Adrenal gland (tissue), 12 donors: ENCODE measurements around the gene CAMTA2. TPM values are rescaled to one million over a fixed set of nuclear protein-coding genes. Genes with fewer than 3 reads are reported as not detected.

Source experiments
- DNase-seq, 7 donors: peaks; one replicate each; pipeline ENCODE4 v3.0.0-alpha.2; 2019 to 2020
- H3K27ac ChIP-seq, 5 donors: fragments of 200-600 bp; sonication (generic) in 4 of 5; 1 replicate in 3 of 5; 2 replicates in 2 of 5; pipeline versions ENCODE4 v1.5.1 to v1.8.0; 2016 to 2020; ENCODE audit warnings: mild to moderate bottlenecking in 1 of 5
- H3K27me3 ChIP-seq: fragments of 200-600 bp; 2 replicates; pipeline ENCODE4 v1.8.0; 2021
- H3K36me3 ChIP-seq, 2 donors: fragments of 200-600 bp; replicated peaks in 1 of 2; 1 replicate in 1 of 2; 2 replicates in 1 of 2; pipeline versions ENCODE4 v1.5.1 to v1.8.0; 2018 to 2022
- H3K4me1 ChIP-seq, 2 donors: fragments of 200-600 bp; replicated peaks in 1 of 2; 1 replicate in 1 of 2; 2 replicates in 1 of 2; pipeline versions ENCODE4 v1.5.1 to v1.8.0; 2018 to 2021
- H3K4me3 ChIP-seq, 4 donors: fragments of 200-600 bp; sonication (generic) in 3 of 4; one replicate each; pipeline ENCODE4 v1.5.1; 2016 to 2018
- H3K9me3 ChIP-seq, 3 donors: fragments of 200-600 bp; sonication (generic) in 1 of 3; replicated peaks in 1 of 3; 1 replicate in 2 of 3; 2 replicates in 1 of 3; pipeline versions ENCODE4 v1.5.1 to v1.8.0; 2016 to 2021
- POLR2A ChIP-seq, 2 donors: fragments of 450-650 bp; IDR thresholded peaks; one replicate each; pipeline ENCODE4 v1.6.1; 2017; ENCODE audit warnings: antibody characterized with exemption in 2 of 2, mild to moderate bottlenecking in 2 of 2, moderate library complexity in 1 of 2
- WGBS, 4 donors: extraction: QIAGEN DNeasy Blood & Tissue Kit in 2 of 4; methylation state at CpG; one replicate each; pipeline versions ENCODE4 v1.1.5 to v1.1.7; 2013 to 2017; 5-methylcytosine and 5-hydroxymethylcytosine counted together
- intact Hi-C, 2 donors: fragments of 100-400 bp; cut with DNase I; formaldehyde crosslinking; loops; one replicate each; pipeline versions ENCODE4 v1.14.1 to v1.15.0; 2022 to 2023
- polyA plus RNA-seq, 3 donors: library from polyadenylated mRNA; stranded (reverse); fragments of 200-250 nt in 2 of 3; fragments of 350-450 nt in 1 of 3; fragmentation: Illumina TruSeq in 1 of 3; extraction: RNeasy Lipid Tissue Mini Kit (QIAGEN cat#74804) in 1 of 3; gene quantifications; one replicate each; pipeline ENCODE4 v1.2.3, GENCODE V29; 2013 to 2014
- total RNA-seq, 9 donors: library from RNA; depleted of rRNA in 4 of 9; stranded (reverse); fragments of >200 nt in 4 of 9; fragments of 120-200 nt in 1 of 9; fragmentation: NEBNext Ultra II Directional in 1 of 9; extraction: Animal tissue kit (Norgen Biotek cat#: 25700) in 1 of 9; gene quantifications; one replicate each; pipeline versions ENCODE4 v1.1.0 to v1.2.4, GENCODE V29; 2013 to 2023
- TF ChIP-seq, protein P1 (sequence below), 6 experiments: fragments of 450-650 bp in 4 of 6; fragments of 200-600 bp in 2 of 6; sonication (generic) in 1 of 6; IDR thresholded peaks; 1 replicate in 5 of 6; 2 replicates in 1 of 6; pipeline versions ENCODE4 v1.5.1 to v1.8.0; 2016 to 2021; ENCODE audit warnings: antibody characterized with exemption in 6 of 6, mild to moderate bottlenecking in 2 of 6, moderate library complexity in 1 of 6
- donor health status: healthy with polysubstance abuse.
- donor health status: Bipolar disorder and iron deficiency.
- donor health status: DM: yes; HTN: yes; CAD: no.
- donor health status: DM: no; HTN: no; CAD: no.
- donor health status: DM: no; HTN: no; CAD: no.
- donor health status: DM: yes; HTN: yes; CAD: no.

Gene CAMTA2
- total and polyA plus RNA-seq, 12 donors: 6.9 to 190 (median 32.6) TPM

DNA sequence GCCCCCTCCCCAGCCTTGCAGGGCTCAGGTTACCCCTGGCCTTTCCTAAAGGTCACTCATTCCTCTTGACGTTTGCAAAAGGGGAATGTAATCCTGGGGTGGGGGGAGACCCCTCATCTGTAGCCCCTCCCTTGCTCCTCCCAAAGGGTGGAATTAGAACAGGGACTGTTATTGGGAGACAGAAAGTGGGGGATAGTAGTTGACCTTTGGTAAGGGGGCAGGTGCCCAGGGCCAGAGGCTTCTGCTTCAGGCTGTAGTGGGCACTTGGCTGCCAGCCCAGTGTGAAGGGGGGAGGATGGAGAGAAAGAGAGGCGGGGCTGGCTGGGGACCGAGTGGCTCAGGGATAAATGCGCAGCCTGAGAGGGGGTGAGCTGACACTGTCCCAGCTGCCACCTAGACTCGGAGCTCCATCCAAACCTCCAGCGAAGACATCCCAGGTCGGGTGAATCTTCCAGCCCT is 36.7 kb downstream of the CAMTA2 start, which contains the start of gene ENO3:
ENO3 (plus strand) TSS at position 374 of the 459 bp plus-strand sequence. CDS start 711 bp downstream, outside the sequence.
- Histone ChIP-seq H3K4me3 (peak within 1 kb of the TSS in 2 of 4 donors; percentile 85 to 98), H3K27ac (peak within 1 kb of the TSS in 4 of 5 donors; percentile 92 to 99 (median 98)), H3K27me3 (no peaks in the 10 kb centered on the region), H3K36me3 (peaks cover 0 to 10% of the 10 kb centered on the region in 2 donors), H3K4me1 (peaks cover 18 to 25% of the 10 kb centered on the region in 2 donors), H3K9me3 (no peaks in the 10 kb centered on the region)
- WGBS, 4 donors: 42 to 53% (median 48%) methylated on average over 7 of the region's 7 CpGs
- intact Hi-C loops: no loop called here
- DNase-seq: peak in 1 of 7 donors; percentile 42
- TF ChIP-seq, protein P1, sequence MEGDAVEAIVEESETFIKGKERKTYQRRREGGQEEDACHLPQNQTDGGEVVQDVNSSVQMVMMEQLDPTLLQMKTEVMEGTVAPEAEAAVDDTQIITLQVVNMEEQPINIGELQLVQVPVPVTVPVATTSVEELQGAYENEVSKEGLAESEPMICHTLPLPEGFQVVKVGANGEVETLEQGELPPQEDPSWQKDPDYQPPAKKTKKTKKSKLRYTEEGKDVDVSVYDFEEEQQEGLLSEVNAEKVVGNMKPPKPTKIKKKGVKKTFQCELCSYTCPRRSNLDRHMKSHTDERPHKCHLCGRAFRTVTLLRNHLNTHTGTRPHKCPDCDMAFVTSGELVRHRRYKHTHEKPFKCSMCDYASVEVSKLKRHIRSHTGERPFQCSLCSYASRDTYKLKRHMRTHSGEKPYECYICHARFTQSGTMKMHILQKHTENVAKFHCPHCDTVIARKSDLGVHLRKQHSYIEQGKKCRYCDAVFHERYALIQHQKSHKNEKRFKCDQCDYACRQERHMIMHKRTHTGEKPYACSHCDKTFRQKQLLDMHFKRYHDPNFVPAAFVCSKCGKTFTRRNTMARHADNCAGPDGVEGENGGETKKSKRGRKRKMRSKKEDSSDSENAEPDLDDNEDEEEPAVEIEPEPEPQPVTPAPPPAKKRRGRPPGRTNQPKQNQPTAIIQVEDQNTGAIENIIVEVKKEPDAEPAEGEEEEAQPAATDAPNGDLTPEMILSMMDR (IDR thresholded peaks at IDR 0.05): no peak
- no peak for TF ChIP-seq POLR2A (IDR thresholded peaks at IDR 0.05)

DNA sequence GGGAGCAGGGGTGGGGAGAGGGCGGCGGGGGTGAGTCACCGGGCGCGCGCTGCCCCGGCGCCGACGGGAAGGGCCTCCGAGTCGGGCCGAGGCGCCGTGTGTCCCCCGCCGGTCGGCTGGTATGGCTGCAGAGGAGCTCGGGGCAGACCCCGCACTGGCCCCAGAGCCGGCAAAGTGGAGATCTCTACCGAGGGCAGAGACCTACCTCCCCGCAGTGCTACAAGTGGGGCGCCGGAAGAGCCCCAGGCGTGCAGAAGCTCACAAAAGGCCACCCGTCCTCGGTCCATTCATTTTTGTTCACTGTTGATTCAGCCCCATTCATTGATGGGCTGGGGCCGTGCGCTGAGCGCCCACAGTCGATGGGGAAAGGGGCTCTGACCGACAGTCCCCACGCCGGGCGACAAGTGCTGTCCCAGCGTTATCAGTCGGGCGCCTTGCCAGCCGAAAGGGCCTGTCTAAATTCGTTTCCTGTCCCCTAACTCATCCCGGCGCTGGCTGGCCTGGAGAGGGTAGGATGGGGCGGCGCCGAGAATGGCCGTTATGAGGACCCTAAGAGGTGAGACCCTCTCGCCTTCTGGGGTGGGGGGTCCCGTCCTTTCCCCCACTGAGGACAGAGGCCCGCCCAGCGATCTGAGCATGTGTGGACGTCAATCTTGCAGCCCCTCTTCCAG is 37.3 kb downstream of the CAMTA2 start:
- Histone ChIP-seq H3K27me3 (no peaks in the 10 kb centered on the region), H3K9me3 (no peaks in the 10 kb centered on the region), H3K4me3 (peak overlapping the region in 2 of 4 donors; percentile 85 to 98), H3K36me3 (peaks cover 0 to 16% of the 10 kb centered on the region in 2 donors), H3K4me1 (peaks cover 24 to 31% of the 10 kb centered on the region in 2 donors), H3K27ac (peak overlapping the region in 4 of 5 donors; percentile 92 to 99 (median 98))
- intact Hi-C loops: no loop called here
- WGBS, 4 donors: 0 to 12% (median 6%) methylated on average over 9 to 52 of the region's 52 CpGs
- peak; percentile 22 to 39 for TF ChIP-seq POLR2A (IDR thresholded peaks at IDR 0.05)
- TF ChIP-seq, protein P1 (IDR thresholded peaks at IDR 0.05): no peak
- DNase-seq: peak; percentile 59 to 87 (median 81)

GRCh38 chr17:4949321-4950074 is 38.0 kb downstream of the CAMTA2 start:
- peak in 1 of 2 donors; percentile 37 for TF ChIP-seq POLR2A (IDR thresholded peaks at IDR 0.05)
- TF ChIP-seq, protein P1 (IDR thresholded peaks at IDR 0.05): no peak
- peak overlapping the region; percentile 83 to 99 (median 96) for H3K27ac ChIP-seq
- peaks cover 30 to 38% of the 10 kb centered on the region in 2 donors for H3K4me1 ChIP-seq
- H3K9me3 ChIP-seq: no peaks in the 10 kb centered on the region
- 0 to 2% (median 1%) methylated on average over 3 to 75 of the region's 75 CpGs for WGBS, 4 donors
- H3K27me3 ChIP-seq: no peaks in the 10 kb centered on the region
- H3K36me3 ChIP-seq: peaks cover 0 to 23% of the 10 kb centered on the region in 2 donors
- intact Hi-C loops: no loop called here
- DNase-seq: peak; percentile 76 to 84 (median 82)
- peak overlapping the region in 2 of 4 donors; percentile 85 to 98 for H3K4me3 ChIP-seq

DNA sequence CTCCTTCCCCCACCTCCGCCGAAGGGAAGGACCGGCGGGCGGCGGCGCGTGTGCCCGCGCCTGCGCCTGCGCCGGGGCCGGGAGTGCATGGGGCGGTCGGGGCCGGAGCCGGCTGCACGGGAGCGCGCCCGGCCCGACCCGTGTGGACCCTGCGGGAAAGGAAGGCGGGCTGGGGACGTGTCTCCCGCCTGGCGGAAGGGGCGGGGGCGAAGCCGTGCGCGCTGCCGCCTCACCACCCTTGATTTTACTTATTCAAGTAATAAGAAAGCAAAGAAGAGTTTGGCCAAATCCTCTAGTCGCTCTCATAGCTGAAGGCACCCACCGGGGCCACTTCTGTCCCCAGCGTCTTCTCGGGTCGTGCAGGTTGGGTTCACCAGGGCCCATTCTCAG is 38.5 kb downstream of the CAMTA2 start:
- peak overlapping the region in 2 of 4 donors; percentile 85 to 98 for H3K4me3 ChIP-seq
- H3K9me3 ChIP-seq: no peaks in the 10 kb centered on the region
- H3K27me3 ChIP-seq: no peaks in the 10 kb centered on the region
- intact Hi-C loops: no loop called here
- peak; percentile 81 to 85 (median 82) for DNase-seq
- TF ChIP-seq, protein P1 (IDR thresholded peaks at IDR 0.05): no peak
- peak; percentile 43 to 62 for TF ChIP-seq POLR2A (IDR thresholded peaks at IDR 0.05)
- peak overlapping the region; percentile 83 to 99 (median 96) for H3K27ac ChIP-seq
- WGBS, 4 donors: 0 to 1% (median 0%) methylated on average over 2 to 40 of the region's 40 CpGs
- peaks cover 0 to 29% of the 10 kb centered on the region in 2 donors for H3K36me3 ChIP-seq
- peaks cover 30 to 39% of the 10 kb centered on the region in 2 donors for H3K4me1 ChIP-seq
